ENCODE measurements around the gene KCNAB1.

The KCNAB1 gene

DNA sequence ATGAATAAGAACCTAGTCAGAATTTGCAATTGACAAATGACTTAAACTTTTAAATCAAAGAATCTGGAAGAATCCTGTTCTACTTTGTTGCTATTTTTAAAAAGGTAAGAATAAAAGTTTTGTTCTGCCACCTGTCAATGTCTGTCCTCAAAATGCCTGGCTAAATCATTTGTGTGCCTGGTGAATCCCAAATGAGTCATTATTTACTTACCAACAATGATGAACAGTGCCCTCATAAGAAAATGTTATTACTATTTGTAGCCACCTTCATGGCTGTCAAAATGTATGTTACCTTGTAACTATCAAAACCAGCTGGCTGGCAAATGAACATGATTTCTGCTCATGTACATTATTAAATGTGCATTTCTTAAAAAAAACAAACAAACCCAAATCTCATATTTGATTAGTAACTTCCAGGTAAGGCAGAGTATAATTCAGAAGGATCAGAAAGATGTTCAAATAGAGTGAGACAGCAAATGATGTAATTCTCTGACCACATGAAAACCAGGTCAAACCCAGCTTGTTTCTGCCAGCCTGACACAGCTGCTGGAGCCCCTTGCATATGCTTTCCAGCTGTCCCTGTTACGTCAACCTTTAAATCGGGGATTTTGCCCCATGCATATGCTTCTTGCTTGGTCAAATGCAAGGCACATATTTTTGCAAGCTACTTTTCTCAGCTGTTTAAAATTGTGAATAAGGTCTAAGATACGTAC lies 296.6 kb downstream of the KCNAB1 start:
- DNase-seq: no peak

DNA sequence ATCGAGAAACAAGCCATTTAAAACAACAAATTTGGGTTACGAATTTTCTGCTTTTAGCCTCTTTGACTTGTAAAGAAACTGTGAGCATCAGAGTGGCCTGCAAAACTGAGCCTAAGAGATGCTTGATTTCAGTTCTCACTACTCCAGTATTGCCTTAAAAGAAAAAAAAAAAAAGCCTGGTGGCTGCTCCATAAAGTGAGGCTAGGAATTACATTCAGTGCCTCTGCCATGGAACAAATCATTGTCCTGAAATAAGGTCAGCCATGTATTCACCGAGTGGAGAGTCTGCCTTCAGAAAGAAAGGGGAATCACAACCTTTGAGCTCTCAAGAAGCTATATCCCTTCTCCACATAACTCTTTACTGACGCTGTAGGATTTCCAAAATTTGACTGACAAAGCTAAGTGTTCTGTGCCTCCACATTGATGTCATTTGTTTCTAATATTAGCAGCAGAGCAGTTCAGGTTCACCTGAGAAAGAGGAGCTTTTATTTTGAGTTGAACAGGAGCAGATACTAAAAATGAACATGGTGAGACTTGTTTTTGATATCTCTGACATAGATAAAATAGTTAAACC lies 297.3 kb downstream of the KCNAB1 start:
- no peak for DNase-seq

DNA sequence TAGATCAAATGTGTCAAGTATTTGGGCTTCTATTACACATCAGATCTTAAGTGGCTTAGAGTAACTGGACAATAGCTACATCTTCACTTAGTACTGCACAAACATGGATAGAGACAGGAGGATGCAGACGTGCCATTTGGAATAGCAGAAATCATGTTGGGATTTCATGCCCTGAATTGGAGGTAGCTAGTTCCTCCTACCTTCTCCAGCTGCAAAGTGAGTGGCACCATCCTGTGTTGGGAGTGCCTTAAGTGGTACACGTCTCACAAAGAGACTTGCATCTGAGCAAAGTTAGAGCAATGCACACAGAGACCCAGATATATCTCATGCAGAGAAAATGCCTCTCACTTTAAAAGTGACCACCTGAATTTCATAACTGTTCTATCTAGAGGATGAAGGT lies 298.1 kb downstream of the KCNAB1 start:
- no peak for DNase-seq

DNA sequence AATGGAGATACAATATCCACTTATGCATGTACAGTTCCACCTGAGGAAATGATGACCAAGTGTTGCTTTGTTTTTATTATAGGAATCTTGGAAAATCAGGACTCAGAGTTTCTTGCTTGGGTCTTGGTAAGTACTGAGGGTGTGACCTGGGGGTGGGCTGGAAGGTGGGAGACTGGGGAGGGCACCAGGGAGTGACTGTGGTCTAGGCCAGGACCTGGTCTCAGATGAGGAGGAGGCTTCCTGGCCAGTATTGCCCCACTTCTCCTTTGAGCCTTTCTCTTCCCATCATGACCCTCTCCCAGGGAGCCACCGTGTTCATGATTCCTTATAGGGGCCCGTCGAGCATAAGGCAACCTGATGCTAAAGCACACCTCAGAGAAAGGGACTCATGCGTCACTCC lies 301.2 kb downstream of the KCNAB1 start:
- DNase-seq: no peak

DNA sequence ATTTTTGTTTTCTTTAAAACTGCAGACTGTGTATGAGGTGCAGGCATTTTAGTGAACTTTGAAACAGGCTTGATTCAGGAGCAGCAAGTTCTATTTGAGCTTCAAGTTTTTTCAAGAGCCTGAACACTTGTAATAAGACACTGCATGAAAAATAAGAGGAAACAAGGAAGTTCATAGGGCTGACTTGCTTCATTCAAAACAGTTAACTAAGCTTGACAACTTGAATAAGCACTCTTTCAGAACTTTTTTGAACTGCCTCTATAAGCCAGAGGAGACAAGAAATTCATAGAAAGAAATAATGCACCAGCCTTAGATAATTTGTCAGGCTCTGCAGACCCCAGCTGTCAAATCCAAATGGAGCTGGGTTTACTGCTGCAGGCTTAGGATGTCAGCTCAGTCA lies 304.4 kb downstream of the KCNAB1 start:
- no peak for DNase-seq

DNA sequence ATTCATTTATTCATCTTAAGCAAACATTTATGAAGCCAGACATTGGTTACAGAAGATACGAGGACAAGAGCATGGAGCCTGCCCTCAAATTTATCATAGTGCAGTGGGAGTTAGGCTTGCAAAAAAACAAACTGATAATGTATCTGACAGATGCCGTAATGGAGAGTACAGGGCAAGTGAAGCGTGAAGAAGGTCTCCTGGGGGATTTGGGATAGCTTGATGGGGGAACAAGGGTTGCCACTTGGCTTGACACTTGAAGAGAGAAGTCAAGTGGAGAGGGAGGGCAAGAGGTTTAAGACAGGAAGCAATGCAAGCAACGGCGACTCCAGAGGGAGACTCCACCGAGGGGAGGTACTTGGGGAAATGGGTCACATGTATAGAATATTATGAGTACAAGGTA lies 305.3 kb downstream of the KCNAB1 start:
- DNase-seq: no peak

DNA sequence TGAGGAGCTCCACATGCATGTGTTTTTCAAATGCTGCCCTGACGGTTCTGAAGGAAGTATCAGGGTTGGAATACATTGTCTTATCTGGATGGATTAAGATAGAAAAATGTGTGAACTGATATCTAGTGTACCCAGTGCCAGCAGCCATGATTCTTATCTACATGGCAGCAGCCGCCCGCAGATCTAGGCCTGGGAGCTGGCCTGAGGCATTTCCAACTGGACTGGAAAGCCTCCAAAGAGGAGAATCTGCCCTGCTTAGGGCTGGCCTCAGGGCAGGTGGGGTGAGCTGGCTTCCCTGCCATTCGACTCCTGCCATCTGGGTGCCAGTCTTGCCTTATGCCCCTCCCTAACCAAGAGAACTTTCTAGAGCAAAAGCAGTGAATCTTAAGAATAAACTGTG lies 308.7 kb downstream of the KCNAB1 start:
- no peak for DNase-seq

DNA sequence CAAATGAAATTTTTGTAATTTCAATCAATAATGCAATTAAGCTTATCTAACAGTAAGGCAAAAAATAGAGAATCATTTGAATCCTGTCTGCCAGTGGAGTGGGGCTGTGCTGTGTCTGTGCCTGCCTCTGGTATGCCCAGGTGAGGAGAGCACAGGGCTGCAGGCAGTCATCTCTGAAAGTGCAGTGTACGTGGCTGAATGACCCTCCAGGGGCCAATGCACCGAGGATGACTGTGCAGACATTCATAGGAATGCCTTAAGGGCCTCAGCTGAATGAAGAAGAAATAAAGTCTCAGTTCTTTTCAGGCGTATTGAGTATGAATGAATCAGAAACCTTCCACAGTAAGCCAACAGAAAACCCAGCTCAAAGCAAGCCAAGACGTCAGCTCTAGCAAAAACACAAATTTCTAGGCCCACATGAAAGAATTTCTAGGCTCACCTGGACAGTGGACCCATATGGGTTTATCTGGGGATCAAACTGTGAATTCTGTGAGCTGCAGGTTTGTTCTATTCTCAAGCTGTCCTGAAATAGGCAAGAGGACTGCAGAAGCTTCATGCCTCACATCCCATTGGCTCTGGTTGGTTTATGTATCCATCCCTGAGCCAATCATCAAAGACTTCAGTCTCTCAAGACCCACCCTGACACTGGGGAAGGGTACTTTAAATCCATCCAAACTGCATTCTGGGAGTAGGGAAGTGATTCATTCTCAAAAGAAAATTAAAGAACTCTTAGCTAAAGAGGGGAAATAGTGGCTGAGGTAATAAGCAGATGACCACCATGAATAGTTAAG lies 311.2 kb downstream of the KCNAB1 start:
- no peak for DNase-seq

DNA sequence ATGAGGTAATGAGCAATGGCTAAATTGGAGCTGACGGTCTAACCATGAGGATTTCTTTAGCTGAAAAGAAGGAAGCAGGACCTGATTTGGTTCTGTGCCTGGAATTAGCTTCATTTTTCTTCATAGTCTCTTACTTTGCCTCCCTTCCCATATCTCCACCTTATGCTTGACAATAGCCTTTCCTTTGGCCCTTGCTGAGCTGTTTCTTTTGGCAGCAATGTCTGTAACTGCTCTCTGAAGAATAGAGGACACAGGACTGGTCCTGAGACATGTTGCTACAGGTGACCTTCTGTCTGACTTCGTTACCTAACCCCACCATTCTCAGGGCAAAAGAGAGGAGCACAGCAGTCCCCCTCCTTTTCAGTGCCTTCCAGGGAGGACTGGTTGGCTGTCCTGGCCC lies 312.2 kb downstream of the KCNAB1 start:
- no peak for DNase-seq

DNA sequence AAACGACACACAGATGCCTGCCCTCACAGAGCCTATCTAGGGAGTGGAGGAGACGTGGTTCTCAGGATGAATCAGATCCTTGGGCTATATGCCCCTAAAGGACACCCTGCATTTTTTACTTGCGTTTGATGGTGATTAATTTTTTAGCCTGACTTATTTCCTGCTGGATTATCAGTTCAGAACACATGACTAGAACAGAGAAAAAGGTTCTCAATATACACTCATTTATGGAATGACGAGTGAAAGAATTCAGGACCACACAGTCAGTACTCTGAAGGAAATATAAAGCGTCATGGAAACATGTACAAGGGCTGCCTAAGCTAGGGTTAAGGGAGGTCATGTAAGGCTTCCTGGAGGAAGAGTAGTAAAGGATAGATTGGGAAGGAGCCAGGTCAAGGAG lies 312.8 kb downstream of the KCNAB1 start:
- no peak for DNase-seq

DNA sequence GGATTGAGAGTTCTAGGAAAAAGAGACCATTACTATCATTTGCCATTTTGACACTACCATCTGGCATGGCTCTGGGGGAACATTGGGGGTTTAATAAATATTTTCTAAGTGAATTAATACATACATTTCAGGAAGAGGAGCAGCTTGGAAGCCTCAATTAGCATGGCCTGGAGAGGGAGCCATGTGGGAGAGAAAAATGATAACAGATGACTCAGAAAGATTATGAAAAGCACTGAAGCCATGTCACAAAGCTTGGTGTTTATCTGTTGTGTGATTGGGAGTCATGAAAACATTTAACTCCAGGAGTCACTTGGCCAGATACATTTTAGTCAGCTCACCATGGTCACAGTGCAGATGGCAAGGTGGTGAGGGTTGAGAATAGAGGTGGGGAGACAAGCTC lies 313.5 kb downstream of the KCNAB1 start:
- DNase-seq: no peak

DNA sequence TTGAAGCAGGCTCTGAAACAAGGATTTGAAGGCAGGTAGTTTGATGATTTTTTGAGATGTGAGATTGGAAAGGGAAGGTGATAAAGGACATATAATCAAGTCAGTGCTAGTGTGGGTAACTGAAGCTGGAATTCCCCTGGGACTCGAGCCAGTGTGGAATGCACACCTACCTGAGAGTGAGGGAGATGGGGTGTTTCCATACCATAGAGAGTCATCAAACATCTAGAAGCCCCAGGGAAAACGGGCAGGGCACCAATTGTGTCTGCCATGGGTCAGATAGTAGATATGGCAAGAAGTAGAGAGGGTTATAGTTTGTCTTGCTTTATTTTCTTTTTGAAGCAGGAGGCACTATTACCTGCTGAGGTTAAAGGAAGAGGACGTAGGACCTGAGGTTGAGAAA lies 314.5 kb downstream of the KCNAB1 start:
- peak in 1 of 2 experiments; percentile 10 for DNase-seq

DNA sequence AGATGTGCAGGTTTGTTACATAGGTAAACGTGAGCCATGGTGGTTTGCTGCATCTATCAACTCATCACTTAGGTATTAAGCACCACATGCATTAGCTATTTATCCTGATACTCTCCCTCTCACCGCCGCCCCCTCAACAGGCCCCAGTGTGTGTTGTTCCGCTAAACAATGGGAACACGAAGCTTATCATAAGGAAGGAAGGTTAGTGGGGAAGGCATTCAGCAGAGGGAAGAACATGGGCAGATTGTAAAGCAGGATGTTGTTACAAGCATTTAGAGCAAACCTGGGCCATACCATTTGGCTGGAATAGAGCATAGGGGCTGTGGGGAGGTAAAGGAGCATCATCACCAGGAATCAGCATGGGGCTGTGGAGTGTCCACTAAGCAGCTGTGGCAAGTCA lies 322.7 kb downstream of the KCNAB1 start:
- DNase-seq: no peak

DNA sequence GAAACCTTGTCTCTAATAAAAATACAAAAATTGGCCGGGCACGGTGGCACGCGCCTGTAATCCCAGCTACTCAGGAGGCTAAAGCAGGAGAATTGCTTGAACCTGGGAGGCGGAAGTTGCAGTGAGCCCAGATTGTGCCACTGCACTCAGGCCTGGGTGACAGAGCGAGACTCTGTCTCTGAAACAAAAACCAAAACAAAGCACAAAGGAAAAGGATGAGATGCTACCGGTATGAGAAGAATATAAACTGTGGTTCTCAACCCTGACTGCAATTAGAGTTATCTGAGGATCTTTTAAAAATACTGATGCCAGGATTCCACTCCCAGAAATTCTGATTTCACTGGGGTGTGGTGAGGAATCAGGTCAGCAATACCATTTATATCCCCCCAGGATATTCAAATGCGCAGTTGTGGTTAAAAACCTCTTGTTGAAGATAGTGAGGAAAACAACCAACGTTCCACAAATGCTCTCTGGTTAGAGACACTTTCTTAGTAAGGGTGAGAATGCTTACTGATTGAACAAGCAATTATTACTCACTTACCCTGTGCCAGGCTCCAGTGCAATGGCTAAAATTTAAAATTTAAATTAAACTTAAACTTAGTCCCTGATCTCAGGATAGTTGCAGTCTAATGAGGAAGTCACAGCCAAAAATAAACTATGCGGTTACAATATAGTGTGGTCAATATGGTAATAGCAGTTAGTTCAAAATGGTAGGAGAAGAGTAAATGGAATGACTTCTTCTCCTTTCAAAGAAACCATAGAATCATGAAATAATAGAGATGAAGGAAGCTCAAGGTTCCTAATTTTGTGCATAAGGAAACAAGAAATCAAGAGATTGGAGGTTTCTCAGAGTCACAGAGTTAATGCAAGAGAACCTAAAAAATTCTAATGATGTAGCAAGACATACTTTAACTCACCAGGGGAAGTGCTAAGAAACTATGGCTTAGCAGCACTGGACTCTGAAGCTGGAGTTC lies 325.0 kb downstream of the KCNAB1 start:
- DNase-seq: no peak

DNA sequence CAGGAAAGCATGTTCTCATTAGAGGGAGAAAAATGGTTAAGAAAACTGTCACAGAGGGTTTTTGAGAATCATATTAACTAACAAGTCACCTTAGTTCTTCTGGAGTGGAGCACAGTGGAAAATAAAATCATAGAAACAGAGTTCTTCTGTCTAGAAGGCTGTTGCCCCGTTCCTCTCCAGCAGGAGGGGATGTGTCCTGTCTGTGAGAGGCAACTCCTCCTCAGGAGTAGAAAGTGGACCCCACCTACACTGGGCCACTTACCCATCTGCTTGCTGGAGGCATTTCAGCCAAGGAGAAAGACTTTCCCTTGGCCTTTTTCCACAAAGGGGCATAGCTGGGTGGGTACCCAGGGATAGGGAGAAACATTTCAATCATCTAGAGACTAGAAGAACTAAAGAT lies 327.9 kb downstream of the KCNAB1 start:
- peak in 1 of 2 experiments; percentile 46 for DNase-seq

DNA sequence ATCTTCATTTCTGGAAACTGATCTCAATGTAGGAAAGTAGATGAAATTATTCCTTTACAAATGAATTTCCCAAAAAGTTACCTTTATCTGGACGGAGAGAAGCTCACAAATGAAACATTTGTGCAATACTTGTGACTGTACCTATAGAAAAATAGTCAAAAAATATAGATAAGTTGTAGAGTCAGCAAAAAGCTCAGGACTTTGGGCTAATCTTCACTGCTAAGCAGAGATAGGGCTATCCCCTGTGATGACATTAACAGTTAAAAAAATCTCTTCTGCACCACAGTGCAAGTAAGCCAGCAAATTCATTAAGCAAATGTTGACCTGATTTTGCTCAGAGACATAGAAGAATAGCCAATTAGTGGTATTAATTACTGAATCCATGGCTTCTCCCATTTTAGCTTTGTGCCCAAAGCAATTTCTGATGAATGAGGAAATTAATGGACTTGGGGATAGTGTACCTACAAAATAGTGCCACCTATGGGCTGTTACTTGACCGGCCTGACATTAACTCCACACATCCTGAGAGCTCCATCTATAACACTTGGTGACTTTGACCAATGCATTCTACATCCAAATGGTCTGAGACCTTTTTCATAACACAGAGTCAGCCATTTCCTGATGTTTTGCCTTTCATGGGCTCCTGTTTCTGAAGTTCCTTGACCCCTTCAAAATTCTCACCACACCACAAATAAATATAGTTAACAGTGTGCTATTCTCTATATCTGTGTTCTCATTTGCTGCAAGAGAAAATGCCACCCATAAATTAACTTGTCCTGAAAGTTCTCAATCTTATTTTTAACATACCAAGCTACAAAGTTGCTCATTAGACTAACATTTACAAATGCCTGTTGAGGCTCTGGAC lies 329.6 kb downstream of the KCNAB1 start:
- peak in 1 of 2 experiments; percentile 57 for DNase-seq

DNA sequence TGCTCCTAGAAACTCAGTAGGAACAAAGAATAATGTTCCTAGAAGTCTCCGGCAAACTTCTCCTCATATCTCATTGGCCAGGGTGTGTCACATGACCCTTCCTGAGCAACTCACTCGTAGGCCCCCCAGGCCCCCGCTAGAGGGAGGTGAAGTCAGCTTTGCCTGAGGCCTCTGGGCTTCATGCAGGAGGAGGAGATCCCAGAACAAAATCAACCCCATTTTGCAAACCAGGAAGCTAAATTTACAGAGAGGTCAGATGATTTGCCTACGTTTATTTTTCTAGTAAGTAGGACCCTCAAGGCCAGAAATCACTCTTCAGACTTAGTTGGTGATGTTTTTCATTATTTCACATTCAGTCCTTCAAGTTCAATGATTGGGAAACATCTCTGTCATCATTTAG lies 335.5 kb downstream of the KCNAB1 start:
- DNase-seq: peak in 1 of 2 experiments; percentile 11

DNA sequence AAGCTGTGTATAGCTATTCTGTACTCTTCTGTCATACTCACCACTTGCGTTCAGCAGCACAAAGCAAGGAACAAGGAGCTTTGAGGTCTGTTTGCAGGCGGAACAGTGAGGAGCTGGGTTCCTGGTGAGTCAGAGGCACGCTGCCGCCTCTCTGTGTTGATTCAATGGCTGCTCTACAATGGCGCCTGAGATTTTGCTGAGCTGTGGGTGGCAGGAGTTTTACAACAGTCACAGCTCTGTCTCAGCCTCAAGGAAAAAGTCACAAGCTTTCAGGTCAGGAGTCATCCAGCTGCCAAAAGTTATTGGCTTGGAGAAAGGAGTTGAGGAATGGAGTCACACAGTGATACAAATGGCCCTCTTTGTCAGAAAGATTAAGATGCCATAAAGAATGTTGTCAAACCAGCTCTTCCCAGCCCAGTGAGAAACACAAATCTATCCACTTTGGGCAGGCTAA lies 336.4 kb downstream of the KCNAB1 start:
- DNase-seq: no peak

DNA sequence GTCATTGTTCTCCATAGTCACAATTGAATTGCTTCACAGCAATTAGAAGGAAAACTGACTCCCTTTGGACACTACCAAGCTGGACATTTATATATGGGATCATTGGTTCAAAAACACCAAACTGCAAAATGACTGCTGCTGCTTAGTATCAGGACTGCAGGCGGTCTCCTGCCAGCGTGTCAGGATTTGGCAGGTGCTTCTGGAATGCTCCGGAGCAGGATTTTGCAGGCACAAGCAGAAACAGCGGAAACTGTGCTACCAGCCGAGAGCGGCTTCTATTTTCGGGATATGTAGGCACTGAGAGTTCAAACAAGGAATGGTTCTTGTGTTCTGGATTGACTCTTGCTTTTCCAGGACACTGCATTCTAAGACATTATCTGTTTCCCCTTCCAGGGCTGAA lies 339.1 kb downstream of the KCNAB1 start:
- DNase-seq: no peak

DNA sequence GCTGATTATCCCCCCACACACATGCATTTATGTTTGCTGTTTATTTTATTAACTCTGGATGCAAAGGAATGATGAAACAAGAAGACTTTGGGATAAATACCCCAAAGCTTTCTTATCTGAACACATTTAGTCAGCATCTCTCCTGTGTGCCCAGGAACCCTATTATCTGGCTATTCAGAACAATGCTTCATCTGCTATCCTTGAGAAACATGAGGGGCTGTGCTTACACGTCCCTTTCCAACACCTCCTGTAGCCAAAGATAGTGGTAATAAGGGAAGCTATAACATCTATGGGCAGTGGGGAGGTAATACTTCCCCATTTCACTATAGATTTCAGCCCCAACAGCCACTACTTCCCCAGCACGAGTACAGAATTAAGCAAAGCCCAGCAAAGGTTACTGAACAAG lies 339.8 kb downstream of the KCNAB1 start:
- no peak for DNase-seq

DNA sequence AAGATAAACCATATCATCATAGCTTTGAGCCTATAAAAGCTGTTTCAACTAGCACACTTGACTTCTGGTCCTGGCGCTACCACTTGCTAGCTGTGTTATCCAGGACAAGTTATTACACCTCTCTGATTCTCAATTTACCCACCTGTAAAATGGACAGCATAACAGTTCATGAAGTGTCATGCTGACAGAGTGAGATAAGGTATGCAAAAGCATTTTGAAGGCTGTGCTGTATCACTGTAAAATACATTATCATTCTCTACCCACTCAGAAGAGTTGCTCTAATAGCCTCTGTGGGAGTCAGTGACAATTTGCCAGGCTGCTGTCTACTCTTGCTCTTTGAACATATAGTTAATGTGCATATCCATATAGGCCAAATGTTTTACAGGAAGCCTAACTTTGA lies 341.5 kb downstream of the KCNAB1 start:
- no peak for DNase-seq

DNA sequence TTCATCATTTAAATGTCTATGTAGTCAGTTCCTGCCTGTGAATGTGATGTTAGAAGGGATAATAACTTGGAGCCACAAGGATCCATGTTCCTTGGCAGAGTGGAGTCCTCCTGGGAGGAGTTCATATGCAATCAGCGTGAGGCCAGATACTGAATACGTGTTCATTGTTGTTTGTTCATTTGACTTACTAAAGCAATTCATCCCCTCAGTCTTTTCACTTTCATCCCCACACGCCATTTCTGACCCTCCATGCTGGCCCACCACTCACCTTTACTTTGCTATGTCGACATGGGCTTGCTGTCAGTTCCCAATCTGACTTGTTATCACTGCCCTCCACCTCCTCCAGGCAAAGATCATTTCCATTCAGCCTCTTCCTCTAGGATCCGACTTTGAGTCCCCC lies 342.7 kb downstream of the KCNAB1 start:
- DNase-seq: no peak
